ENCODE results near the gene PDE4DIP.
"Not testable (repeated sequence)": the region's sequence is repeated elsewhere in the genome, so short reads cannot be mapped to it uniquely, and the experiment has no call there.

Gene PDE4DIP

DNA sequence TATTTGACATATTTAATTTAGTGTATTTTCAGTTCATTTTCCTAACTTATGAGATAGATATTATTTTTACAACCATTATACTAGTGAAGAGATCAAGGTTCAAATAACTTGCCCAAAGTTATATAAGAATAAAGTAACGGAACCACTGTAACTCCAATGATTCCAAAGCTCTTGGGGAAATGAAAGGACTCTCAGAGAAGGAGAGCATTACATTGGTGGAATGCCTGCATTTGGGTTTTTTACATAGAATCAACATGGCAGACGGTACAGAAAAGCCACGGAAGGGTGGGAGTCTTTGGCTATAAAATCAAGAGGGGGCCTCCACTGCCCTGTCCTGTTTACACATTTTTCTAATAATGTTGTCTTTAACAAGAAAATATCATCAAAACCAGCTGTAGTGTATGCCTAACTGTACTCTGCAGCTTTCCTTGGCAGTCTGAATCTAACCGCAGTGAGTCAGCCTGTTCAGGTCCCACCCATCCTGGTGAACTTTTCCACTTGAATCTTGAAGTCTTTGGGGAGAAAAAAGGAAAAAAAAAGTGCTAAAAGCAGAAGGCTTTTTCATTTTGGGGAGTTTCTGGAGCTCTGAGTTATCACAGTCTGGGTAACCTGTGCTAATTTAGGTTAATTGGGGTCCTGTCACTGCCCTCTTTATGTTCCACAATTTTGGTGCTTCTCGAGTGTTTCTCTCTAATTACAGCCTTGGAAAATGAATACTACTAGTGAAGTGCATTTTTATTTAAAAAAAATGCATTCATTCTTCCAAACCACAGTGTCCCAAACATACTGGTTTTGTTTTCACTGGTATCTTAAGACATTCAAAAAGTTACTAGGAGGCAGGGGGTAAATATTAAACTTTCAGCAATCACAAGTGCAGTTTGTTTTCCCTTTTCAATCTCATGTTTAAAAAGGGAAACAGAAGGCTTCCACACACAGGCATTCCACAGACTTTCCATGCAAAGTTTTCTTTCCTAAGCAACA lies 30.5 kb downstream of the PDE4DIP start:
- not testable (repeated sequence) for DNase-seq

DNA sequence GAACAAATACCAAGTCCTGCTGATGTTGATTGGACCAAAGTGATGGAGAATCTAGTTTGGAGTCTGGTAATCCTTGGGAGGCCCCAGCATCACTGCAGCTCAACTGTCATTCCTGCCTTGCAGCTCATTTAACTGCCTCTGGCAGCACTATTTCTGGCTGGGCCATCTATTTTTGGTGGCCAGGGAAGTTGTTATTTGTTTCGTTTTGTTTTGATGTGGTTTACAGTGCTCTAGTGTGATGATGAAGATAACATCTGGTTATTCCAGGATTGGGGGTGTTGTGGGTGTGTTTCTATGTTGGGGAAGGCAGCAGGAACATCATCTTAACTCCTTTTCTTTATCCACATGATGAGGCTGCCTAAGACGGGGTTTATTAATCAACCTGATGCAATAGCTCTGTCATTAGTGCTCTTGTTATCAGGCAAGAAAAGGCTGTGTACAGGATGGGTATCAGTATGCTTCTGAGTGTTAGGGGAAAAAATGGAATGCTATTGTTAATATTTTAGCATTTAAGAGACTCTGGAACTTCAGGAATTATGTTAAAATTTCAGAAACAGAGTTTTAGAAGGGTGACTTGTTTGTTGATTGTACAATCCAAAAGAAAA lies 35.7 kb downstream of the PDE4DIP start:
- DNase-seq, result not testable (repeated sequence)

DNA sequence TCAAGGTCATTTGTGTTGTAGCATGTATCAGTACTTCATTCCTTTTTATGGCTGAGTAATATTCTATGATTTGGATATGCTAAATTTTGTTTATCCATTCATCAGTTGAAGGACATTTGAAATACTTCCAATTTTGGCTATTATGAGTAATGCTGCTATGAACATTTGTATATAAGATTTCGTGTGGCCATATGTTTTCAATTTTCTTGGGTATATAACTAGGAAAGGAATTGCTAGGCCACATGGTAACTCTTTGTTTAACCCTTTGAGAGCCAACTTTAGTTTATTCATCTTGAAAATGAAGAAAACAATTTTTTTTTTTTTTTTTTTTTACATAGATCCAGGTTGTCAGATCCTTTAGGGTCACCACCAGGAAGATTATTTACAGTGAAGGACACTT lies 37.0 kb downstream of the PDE4DIP start:
- not testable (repeated sequence) for DNase-seq

DNA sequence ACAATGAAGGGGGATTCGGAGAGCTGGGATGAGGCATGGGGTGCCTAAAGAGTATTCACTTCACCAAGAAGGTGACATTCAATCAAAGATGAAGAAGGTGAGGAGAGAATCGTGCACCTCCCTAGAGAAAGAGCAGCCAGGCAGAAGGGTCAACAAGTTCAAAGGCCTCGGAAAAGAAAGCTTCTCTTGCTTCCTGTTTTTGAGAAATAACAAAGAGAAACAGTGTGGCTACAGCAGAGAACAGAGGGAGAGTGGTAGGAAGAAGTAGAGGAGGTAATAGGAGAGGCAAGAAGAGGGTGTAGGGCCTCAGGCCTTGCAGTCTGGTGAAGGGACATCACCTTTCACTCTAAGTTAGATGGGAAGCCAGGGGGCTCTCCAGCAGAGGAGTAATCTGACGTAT lies 41.0 kb downstream of the PDE4DIP start:
- not testable (repeated sequence) for DNase-seq

DNA sequence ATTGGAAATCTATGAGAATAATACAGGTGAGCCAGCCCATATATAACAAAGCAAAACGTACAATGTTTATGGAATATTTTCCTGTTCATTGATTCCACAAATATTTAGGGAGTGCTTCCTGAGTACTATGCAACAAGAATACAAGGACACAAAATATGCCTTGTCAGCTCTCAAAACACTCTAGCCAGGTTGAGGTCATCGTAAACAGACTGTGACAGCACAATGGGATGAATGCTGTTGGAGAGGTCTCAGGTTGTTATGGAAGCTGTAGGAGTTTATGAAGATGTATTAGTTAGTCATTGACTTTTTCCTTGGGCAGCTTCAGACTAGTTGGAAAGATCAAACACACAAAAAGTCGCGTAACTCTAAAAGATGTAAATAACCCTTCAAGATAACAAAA lies 42.1 kb downstream of the PDE4DIP start:
- DNase-seq, result not testable (repeated sequence)

DNA sequence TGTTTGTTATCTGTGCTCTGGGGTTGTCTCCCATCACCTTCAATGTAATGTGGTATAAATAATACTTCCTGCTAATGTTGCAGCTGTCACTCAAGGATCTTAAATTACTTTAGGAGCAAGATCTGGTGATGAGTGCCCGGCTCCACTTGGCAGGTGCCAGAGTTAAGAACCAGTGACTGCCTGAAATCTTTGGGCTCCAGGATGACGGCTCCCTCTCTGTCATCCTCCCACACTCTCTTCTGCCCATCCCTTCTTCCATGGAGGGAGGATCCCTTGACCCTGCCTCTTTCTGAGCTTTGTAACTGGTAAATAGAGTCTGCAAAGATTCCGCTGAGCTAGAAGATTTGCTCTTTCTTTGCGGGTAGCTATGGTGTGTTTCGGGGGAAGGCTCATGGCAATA lies 44.4 kb downstream of the PDE4DIP start:
- not testable (repeated sequence) for DNase-seq

DNA sequence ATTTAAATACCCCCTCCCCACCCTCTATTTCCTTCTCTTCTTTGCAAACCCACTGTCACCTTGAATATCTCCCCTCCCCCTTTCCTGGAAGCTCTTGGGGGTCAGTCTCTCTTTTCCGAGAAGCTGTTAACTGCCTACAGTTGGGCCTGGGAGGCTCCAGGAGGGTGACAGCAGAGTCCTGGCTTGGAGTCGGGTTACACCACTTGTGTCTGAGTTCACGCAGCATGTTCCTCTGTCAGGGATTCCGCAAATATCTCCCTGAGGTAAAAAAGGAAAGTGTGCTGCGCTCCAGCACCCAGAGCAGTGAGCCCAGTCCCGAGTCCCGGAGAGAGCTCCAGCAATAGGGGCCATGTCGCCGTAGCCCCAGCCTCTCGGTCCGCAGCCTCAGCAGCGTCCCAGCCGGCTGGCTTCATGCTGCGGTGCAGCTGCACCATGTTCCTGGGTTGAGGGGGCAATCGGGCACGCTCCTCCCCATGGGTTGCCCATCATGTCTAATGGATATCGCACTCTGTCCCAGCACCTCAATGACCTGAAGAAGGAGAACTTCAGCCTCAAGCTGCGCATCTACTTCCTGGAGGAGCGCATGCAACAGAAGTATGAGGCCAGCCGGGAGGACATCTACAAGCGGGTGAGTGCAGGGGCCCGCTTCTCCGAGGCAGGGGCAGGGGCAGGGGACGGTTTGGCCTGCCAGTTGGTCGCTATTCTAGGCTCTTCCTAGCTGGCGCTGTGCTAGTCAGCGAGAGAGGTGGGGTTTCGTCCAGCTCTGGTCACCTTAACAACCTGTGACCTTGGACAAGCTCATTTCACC lies 45.2 kb downstream of the PDE4DIP start:
- not testable (repeated sequence) for DNase-seq

DNA sequence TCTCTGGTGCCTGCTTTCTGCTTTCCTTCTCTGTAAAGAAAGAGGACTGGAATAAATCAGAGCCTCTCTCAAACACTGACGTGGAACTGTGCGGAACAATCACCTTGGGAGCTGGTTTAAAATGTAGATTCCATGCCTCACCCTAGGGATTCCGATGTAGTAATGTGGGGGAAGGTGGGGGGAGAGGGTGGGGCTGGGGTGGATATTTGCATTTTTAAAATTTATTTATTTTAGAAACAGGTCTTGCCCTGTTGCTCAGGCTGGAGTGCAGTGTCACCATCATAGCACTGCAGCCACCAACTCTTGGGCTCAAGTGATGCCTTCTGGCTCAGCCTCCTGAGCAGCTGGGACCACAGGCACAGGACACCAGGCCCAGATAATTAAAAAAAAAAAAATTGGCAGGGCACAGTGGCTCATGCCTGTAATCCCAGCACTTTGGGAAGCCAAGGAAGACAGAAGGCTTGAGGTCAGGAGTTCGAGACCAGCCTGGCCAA lies 45.9 kb downstream of the PDE4DIP start:
- DNase-seq, result not testable (repeated sequence)

DNA sequence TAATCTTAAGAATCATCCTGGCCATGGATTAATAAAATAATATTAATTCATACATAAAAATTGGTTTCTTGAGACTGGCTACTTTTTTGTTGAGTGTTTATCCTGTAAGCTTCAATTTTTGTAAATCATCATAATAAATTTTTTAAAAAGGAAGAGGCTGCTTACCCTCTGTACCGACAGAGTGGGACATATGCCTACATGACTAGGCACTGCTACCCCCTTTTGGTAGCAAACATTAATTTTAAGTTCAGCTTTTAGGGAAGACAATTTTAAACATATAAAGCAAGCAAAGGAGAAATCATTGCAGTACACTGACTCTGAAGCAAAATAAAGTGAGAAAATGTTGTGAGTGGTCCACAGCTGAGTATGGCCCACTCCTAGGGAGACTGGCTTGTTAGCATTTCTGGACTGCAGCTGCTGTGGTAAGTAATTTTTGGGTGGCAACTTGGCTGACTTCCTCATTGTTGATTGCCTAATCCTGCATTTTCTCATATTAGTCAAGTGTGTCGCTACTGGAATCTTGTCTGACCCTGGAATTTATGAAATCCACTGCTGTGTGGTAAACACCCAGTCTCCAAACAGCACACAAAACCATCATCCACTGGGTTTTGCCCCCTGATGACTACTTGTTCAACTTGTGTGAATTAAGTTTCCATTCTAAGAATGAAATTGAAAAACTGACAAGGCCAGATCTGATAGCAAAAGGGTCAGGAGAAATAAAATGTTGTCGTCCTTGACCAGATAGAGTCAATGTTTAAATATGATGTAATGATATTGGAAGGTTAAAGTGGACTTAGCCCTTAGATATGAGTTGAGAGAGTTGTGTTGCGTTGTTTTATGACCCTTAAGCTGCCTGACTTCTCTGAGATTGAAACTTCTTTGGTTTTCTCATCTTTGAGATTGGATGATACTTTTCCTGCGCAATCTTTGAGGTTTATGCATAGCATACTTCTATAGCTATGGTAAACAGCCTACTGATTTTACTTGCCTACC lies 50.4 kb downstream of the PDE4DIP start:
- not testable (repeated sequence) for DNase-seq

DNA sequence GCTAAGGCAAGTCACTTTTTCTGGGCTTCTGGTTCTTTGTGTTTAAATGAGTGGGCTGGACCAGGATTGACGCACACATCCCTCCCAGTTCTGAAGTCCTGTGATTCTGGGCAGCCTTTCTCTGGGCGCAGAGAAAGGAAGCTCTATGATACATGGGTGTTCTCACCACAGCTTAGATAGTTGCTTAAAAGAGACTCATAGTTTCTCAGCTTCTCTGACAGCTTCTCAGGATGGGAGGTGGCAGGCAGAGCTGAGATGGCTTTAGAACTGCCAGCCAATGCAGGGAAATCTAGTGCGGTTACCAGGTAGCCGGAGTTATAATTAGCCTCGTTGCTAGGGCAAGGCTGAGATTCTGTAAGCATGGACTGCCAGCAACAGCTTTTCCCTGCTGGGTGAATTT lies 55.8 kb downstream of the PDE4DIP start:
- not testable (repeated sequence) for DNase-seq

DNA sequence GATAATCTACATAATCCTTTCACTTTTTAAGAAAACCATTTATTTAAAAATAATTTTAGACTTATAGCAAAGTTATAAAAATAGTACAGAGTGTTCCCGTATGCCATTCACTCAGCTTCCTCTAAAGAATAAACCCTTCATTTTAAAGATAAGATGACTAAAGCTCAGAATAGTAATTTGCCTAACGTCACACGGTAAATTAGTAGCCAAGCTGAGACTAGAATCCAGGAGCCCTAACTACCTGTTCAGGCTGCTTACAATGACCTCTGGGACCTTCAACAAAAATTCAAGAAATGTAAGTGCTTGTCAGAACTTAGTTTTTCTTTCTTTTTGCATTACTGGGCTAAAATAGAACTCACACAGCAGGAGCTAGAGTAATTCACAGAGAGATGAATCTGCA lies 56.5 kb downstream of the PDE4DIP start:
- not testable (repeated sequence) for DNase-seq

DNA sequence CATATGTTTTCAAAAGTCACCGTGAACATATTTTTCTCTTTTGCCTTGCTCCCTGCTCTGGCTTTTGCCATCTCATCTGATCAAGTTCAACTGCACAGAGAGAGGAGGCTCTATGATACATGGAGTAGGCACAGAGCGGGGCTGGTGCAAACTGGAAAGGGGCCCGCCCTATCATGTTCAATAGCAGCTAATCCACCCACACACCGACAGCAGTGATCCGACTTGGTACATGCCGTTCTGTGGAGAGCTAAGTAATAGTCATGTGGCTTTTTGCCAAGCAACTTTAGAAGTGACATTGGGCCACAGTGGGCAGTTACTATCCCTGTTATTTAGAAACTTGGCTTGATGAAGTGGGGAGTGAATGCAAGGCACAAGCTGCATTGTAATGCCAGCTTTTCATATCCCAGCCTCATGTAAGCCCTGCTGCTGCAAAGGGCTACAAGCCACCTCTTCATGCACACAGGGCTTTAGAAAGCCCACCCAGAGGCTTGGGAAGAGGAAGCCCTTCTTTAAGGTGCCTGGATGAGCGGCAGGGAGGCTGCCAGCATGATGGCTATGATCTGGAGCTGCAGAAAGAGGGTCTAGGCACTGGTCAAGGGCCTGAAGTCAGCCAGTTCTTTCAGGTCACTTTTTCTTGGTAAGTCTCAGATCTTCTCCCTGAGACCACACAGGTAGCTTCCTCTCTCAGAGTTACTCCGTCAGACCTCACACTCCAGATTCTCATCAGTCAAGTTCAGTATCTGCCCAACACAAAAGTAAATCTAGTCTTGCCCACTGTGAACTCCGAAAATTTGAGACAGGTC lies 57.1 kb downstream of the PDE4DIP start:
- not testable (repeated sequence) for DNase-seq

DNA sequence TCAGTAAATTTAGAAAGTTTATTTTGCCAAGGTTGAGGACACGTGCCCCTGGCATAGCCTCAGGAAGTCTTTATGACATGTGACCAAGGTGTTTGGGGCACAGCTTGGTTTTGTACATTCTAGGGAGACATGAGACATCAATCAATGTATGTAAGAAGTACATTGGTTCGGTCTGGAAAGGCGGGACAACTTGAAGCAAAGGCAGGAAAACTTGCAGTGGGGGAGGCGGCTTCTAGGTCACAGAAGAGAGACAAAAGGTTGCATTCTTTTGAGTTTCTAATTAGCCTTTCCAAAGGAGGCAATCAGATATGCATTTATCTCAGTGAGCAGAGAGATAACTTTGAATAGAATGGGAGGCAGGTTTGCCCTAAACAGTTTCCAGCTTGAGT lies 57.7 kb downstream of the PDE4DIP start:
- DNase-seq, result not testable (repeated sequence)

DNA sequence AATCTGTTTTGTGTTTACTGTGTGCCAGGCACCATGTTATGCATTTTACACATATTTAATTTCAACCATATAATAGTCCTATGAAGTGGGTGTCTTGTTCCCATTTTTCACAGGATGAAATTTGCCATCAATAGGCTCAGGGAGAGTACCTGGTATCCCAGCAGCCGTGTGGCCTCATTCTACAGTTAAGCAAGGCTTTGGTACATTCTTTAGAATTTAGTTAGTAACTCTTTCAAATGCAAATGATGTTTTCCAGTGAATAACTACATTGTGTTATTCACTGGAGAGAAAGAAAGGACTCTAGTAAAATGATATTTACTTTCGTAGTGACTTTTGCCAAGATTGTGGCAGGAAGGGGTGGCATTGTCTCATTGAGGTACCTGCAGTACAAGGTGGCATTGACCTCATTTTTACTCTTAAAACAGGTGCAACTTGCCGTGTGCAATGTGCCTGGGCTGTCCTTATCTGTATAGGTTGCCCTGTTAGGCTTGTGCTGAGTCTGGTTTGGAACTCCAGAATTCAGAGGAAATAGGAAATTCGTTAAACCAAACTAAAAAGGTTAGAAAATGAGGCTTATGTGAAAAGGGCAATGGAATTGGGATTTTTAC lies 65.1 kb downstream of the PDE4DIP start:
- DNase-seq, result not testable (repeated sequence)

DNA sequence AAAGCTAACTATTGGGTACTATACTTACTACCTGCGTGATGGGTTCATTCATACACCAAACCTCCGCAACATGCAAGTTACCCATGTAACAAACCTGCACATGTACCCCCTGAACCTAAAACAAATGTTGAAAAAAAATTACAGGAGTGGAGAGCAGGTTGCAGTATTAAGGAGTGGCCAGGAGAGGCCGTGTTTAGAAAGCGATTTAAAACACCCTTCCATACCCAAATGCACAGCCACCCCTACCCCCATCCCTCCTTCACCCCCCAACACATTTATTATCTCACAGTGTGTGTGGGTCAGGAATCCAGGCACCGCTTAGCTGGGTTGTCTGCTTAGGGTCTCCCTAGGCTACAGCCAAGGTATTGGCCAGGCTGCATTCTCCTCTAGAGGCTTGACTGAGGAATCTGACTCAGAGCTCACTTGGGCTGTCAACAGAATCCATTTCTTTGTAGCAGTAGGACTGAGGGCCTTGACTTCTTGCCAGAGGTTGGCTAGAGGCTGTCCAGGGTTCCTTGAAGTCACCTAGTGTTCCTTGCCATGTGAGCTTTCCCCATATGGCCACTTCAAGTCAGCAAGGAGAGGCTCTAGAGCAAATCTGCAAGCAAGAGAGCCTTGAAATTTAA lies 67.2 kb downstream of the PDE4DIP start:
- DNase-seq, result not testable (repeated sequence)

DNA sequence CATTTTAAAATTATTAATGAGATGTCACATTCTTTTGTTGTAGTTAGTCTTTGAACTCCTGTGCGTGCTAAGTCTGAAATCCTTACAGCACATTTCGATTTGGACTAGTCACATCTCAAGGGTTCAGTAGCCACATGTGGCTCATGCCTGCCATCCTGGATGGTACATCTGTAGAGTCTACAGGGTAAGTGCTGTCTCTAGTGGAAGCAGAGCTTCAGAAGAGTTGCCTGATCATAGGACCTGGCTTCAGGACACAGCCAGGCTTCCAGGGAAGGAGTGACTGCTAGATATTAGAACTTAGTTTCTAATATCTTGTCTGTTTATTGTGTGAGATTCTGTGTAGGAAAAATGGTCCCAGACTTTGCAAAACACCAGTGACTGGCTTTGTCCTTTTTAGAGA lies 72.0 kb downstream of the PDE4DIP start:
- DNase-seq, result not testable (repeated sequence)

DNA sequence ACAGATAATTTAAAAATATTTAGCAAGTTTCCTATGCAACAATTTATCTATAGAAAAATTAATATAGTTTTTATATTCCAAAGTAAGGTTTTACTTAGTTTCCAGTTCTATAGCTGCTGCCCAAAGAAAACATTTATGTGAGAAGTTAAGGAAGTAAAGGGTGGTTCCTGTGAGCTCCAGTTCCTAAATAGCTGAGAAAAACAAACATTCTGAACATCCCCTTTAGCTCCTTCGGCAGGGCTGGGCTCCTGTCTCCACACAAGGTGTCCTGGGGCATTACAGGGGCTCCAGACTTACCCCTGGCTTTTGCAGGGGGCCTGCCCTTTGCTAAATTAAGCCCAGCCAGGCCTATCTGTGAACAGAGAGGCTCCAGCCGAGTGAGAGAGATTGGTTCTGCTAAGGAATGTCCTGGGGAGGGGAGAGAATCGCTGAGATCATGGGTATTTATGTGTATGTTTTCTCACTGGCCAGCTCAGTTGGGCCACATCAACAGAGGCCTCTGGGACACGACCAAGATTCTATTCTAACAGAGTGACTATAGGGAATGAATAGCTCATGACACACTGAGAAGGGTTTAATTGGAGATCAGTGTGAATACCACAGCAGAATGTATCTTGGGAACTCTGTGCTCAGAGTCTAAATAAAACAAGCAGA lies 72.6 kb downstream of the PDE4DIP start:
- DNase-seq, result not testable (repeated sequence)

DNA sequence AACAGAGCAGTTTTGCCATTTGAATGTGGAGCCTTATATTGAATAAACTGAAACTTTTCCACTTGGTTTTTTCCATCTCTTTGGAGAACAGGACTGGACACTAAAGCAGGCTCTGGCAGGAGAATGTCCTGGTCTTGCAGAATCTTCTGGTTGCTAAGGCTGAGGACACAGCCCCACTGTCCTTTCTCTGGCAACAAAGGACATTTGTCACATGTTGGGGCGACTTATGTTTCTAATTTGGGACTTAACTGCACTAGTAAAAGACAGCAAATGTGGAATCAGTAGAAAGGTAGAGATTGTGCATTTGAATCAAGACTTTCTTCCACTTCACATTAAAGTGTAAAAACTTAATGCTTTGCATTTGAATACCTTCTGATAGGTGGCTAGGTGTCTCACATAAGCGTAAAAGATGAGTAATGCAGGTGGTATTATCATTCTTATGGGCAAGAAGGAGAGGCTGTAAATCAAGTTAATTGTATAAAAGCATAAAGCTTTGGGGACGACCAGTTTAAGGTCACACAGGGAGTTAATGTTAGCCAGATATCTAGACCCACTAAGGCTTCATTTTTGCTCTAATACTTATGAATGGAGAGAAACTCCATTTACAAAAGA lies 74.7 kb downstream of the PDE4DIP start:
- DNase-seq, result not testable (repeated sequence)

DNA sequence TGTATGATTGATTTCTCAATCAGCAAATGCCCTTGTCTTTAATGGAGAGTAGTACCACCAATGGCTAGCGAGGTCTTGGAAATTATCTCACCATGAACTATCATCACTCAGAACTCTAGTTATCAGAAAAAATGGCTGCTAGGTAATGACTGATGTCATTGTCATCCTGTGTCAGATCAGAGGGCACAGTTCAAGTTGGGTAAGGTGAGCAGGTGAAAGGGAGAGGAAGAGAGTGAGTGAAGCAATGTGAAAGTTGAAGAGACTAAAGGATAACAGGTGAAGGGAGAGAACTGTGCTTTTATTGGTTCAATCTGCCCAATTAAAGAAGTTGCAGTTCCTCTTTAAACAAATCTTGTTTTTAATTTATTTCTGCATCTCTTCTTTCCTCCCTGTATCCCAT lies 76.8 kb downstream of the PDE4DIP start:
- not testable (repeated sequence) for DNase-seq

Measured in SIG-M5 (cell line).